ENCODE results near the gene GPR78.

The GPR78 gene

DNA sequence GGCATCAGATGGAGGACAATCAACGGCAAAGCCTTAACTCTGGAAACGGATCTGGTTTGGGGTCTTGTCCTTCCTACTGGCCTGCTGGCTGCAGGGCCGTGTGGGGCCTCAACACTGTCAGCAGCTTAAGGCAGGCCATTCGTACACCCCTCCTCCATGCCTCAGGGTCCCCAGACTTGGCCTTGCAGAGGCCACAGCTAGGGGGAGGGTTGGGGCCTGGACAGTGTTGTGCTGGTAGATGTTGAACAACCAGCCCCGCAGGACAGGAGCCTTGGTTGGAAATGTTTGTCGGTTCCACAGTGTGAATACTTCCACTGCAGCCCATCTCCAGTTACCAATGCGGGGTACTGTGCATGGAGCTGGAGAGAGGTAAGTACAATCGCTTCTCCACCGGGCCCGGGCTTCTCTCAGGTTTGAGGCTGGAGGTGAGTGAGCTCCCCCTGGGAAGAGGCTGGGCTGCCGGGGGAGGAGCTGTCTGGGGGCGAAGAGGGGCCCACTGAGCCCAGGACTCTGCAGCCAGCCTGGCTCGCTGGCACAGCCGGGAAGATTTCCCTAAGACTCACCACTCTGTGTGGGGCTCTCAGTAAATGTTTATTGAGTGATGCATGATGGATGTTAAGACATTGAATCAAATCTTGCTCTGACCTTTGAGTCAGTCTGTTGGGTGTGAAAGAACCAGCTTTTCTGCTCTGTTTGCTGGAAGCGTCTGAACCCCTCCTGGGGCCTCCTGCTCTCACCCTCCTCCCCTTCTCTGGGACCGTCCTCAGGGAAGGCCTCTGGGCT is 19.7 kb upstream of the GPR78 start:
- H4K91ac ChIP-seq (ENCODE audit: low read depth, low read length): peak overlapping the region; percentile 83
- H3K4ac ChIP-seq (ENCODE audit: low read depth, low read length): peak overlapping the region; percentile 32
- H3K4me1 ChIP-seq (ENCODE audit: control insufficient read depth in 1 of 2, insufficient read depth in 2 of 2, low read length in 2 of 2): peaks cover 44 to 46% of the 10 kb centered on the region in 2 experiments
- peak overlapping the region; percentile 86 for H2BK5ac ChIP-seq (ENCODE audit: low read depth, low read length, poor library complexity)
- H3K4me3 ChIP-seq (ENCODE audit: low read depth, low read length): no peak overlapping the region
- peak; percentile 85 to 89 for DNase-seq
- H4K12ac ChIP-seq (ENCODE audit: low read depth, low read length): no peak overlapping the region
- H3K9me3 ChIP-seq (ENCODE audit: insufficient read depth, low read depth, low read length): no peaks in the 10 kb centered on the region
- no CpG with 5 or more reads among the region's 16 CpGs for WGBS (ENCODE audit: extremely low coverage, insufficient coverage, insufficient read length)
- H3K79me1 ChIP-seq (ENCODE audit: low read length): peaks cover 50% of the 10 kb centered on the region
- peaks cover 5% of the 10 kb centered on the region for H3K79me2 ChIP-seq (ENCODE audit: control insufficient read depth, insufficient read depth, low read length, poor library complexity)
- peak overlapping the region; percentile 69 for H4K8ac ChIP-seq (ENCODE audit: low read depth, low read length)
- H3K23ac ChIP-seq (ENCODE audit: low read length): no peak overlapping the region
- H2BK12ac ChIP-seq (ENCODE audit: low read length): peak overlapping the region; percentile 85
- peak overlapping the region; percentile 85 for H2BK120ac ChIP-seq (ENCODE audit: insufficient read depth, low read length, poor library complexity)
- H3K27ac ChIP-seq (ENCODE audit: low read depth, low read length): peak overlapping the region; percentile 83
- peak overlapping the region; percentile 58 for H3K14ac ChIP-seq (ENCODE audit: low read length)
- H3K36me3 ChIP-seq (ENCODE audit: control insufficient read depth in 1 of 2, insufficient read depth in 2 of 2, low read length in 2 of 2): no peaks in the 10 kb centered on the region
- H3K27me3 ChIP-seq (ENCODE audit: insufficient read depth, low read length): no peaks in the 10 kb centered on the region
- H3K9ac ChIP-seq (ENCODE audit: low read length): no peak overlapping the region
- H3K4me2 ChIP-seq (ENCODE audit: low read length): peak overlapping the region; percentile 9
- peak overlapping the region; percentile 82 for H2AK5ac ChIP-seq (ENCODE audit: low read length)
- H2AFZ ChIP-seq (ENCODE audit: insufficient read depth, low read length, poor library complexity): no peak overlapping the region
- H3K18ac ChIP-seq (ENCODE audit: low read length): peak overlapping the region; percentile 43

DNA sequence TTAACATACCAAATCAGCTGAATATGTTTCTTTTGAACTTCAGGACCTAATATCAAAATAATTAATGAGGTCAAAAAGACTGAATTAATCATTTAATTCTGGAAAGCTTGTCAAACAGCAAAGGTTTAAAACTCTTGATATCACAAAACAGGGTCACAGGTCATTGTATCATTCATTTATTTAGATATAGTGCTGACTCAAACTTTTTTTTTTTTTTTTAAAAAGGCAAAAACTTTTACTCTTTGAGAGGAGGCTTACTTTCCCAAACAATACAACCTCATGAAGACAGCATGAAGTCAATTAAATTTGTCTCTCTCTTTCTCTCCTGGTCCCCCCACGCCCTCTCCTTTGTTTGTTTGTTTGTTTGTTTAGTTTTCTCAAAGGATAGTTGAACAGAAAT is 15.6 kb upstream of the GPR78 start:
- Histone ChIP-seq H2BK5ac (ENCODE audit: low read depth, low read length, poor library complexity) (no peak overlapping the region), H3K79me2 (ENCODE audit: control insufficient read depth, insufficient read depth, low read length, poor library complexity) (peaks cover 3% of the 10 kb centered on the region), H2AK5ac (ENCODE audit: low read length) (no peak overlapping the region), H3K9me3 (ENCODE audit: insufficient read depth, low read depth, low read length) (no peaks in the 10 kb centered on the region), H4K8ac (ENCODE audit: low read depth, low read length) (no peak overlapping the region), H3K9ac (ENCODE audit: low read length) (no peak overlapping the region), H2AFZ (ENCODE audit: insufficient read depth, low read length, poor library complexity) (no peak overlapping the region), H3K36me3 (ENCODE audit: control insufficient read depth in 1 of 2, insufficient read depth in 2 of 2, low read length in 2 of 2) (no peaks in the 10 kb centered on the region), H3K4me2 (ENCODE audit: low read length) (no peak overlapping the region), H3K27me3 (ENCODE audit: insufficient read depth, low read length) (no peaks in the 10 kb centered on the region), H2BK120ac (ENCODE audit: insufficient read depth, low read length, poor library complexity) (no peak overlapping the region), H3K14ac (ENCODE audit: low read length) (no peak overlapping the region), H3K4me3 (ENCODE audit: low read depth, low read length) (no peak overlapping the region), H4K91ac (ENCODE audit: low read depth, low read length) (no peak overlapping the region), H3K79me1 (ENCODE audit: low read length) (peaks cover 41% of the 10 kb centered on the region), H3K4me1 (ENCODE audit: control insufficient read depth in 1 of 2, insufficient read depth in 2 of 2, low read length in 2 of 2) (peaks cover 27 to 36% of the 10 kb centered on the region in 2 experiments), H3K4ac (ENCODE audit: low read depth, low read length) (no peak overlapping the region), H3K18ac (ENCODE audit: low read length) (no peak overlapping the region), H3K23ac (ENCODE audit: low read length) (no peak overlapping the region), H4K12ac (ENCODE audit: low read depth, low read length) (no peak overlapping the region), H3K27ac (ENCODE audit: low read depth, low read length) (no peak overlapping the region), H2BK12ac (ENCODE audit: low read length) (no peak overlapping the region)
- no peak for DNase-seq
- no CpG with 5 or more reads among the region's 1 CpG for WGBS (ENCODE audit: extremely low coverage, insufficient coverage, insufficient read length)

GRCh38 chr4:8568068-8568668 is 12.0 kb upstream of the GPR78 start:
- peaks cover 27 to 37% of the 10 kb centered on the region in 2 experiments for H3K4me1 ChIP-seq (ENCODE audit: control insufficient read depth in 1 of 2, insufficient read depth in 2 of 2, low read length in 2 of 2)
- H3K18ac ChIP-seq (ENCODE audit: low read length): peak overlapping the region; percentile 55
- peak overlapping the region; percentile 10 for H2AFZ ChIP-seq (ENCODE audit: insufficient read depth, low read length, poor library complexity)
- no peak overlapping the region for H2AK5ac ChIP-seq (ENCODE audit: low read length)
- peaks cover 40% of the 10 kb centered on the region for H3K79me1 ChIP-seq (ENCODE audit: low read length)
- H3K9me3 ChIP-seq (ENCODE audit: insufficient read depth, low read depth, low read length): no peaks in the 10 kb centered on the region
- peaks cover 3% of the 10 kb centered on the region for H3K79me2 ChIP-seq (ENCODE audit: control insufficient read depth, insufficient read depth, low read length, poor library complexity)
- peak overlapping the region; percentile 36 for H3K4me2 ChIP-seq (ENCODE audit: low read length)
- H4K91ac ChIP-seq (ENCODE audit: low read depth, low read length): peak overlapping the region; percentile 99
- H3K27ac ChIP-seq (ENCODE audit: low read depth, low read length): peak overlapping the region; percentile 99
- peak overlapping the region; percentile 38 for H3K4ac ChIP-seq (ENCODE audit: low read depth, low read length)
- no peaks in the 10 kb centered on the region for H3K27me3 ChIP-seq (ENCODE audit: insufficient read depth, low read length)
- H2BK120ac ChIP-seq (ENCODE audit: insufficient read depth, low read length, poor library complexity): peak overlapping the region; percentile 90
- DNase-seq: peak; percentile 72 to 87
- peak overlapping the region; percentile 95 for H2BK5ac ChIP-seq (ENCODE audit: low read depth, low read length, poor library complexity)
- H3K23ac ChIP-seq (ENCODE audit: low read length): no peak overlapping the region
- H2BK12ac ChIP-seq (ENCODE audit: low read length): no peak overlapping the region
- H4K12ac ChIP-seq (ENCODE audit: low read depth, low read length): no peak overlapping the region
- no CpG with 5 or more reads among the region's 5 CpGs for WGBS (ENCODE audit: extremely low coverage, insufficient coverage, insufficient read length)
- H3K14ac ChIP-seq (ENCODE audit: low read length): peak overlapping the region; percentile 75
- H3K4me3 ChIP-seq (ENCODE audit: low read depth, low read length): no peak overlapping the region
- H3K36me3 ChIP-seq (ENCODE audit: control insufficient read depth in 1 of 2, insufficient read depth in 2 of 2, low read length in 2 of 2): no peaks in the 10 kb centered on the region
- H4K8ac ChIP-seq (ENCODE audit: low read depth, low read length): peak overlapping the region; percentile 55
- no peak overlapping the region for H3K9ac ChIP-seq (ENCODE audit: low read length)

DNA sequence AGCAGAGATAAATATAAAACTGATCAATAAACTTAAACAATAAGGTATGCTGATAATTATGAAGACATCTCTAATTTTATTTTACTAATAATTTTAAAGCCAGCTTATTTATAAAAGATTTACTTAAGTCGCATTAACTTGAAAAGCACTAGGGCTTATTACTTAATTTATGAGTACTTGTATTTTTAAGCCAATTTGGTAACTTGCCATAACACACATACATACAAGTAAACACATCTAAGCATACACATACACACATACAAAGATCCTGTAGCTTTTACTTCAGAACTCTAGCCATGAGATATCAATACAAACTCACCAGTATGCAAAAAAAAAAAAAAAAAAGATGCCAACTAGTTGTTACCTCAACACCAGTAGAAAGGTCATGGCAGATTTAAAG is 10.0 kb upstream of the GPR78 start:
- H2BK120ac ChIP-seq (ENCODE audit: insufficient read depth, low read length, poor library complexity): no peak overlapping the region
- no peak overlapping the region for H3K4me2 ChIP-seq (ENCODE audit: low read length)
- H3K79me2 ChIP-seq (ENCODE audit: control insufficient read depth, insufficient read depth, low read length, poor library complexity): peaks cover 4% of the 10 kb centered on the region
- peaks cover 51% of the 10 kb centered on the region for H3K79me1 ChIP-seq (ENCODE audit: low read length)
- H2AFZ ChIP-seq (ENCODE audit: insufficient read depth, low read length, poor library complexity): no peak overlapping the region
- H3K23ac ChIP-seq (ENCODE audit: low read length): no peak overlapping the region
- no peak overlapping the region for H3K4ac ChIP-seq (ENCODE audit: low read depth, low read length)
- H3K27ac ChIP-seq (ENCODE audit: low read depth, low read length): no peak overlapping the region
- H3K14ac ChIP-seq (ENCODE audit: low read length): no peak overlapping the region
- no peak for DNase-seq
- no peaks in the 10 kb centered on the region for H3K27me3 ChIP-seq (ENCODE audit: insufficient read depth, low read length)
- H2AK5ac ChIP-seq (ENCODE audit: low read length): no peak overlapping the region
- no peak overlapping the region for H3K9ac ChIP-seq (ENCODE audit: low read length)
- no peaks in the 10 kb centered on the region for H3K9me3 ChIP-seq (ENCODE audit: insufficient read depth, low read depth, low read length)
- peaks cover 0 to 3% of the 10 kb centered on the region in 2 experiments for H3K36me3 ChIP-seq (ENCODE audit: control insufficient read depth in 1 of 2, insufficient read depth in 2 of 2, low read length in 2 of 2)
- H4K8ac ChIP-seq (ENCODE audit: low read depth, low read length): no peak overlapping the region
- no peak overlapping the region for H3K4me3 ChIP-seq (ENCODE audit: low read depth, low read length)
- no peak overlapping the region for H2BK12ac ChIP-seq (ENCODE audit: low read length)
- WGBS (ENCODE audit: extremely low coverage, insufficient coverage, insufficient read length): no CpG with 5 or more reads among the region's 1 CpG
- H3K4me1 ChIP-seq (ENCODE audit: control insufficient read depth in 1 of 2, insufficient read depth in 2 of 2, low read length in 2 of 2): peaks cover 29 to 46% of the 10 kb centered on the region in 2 experiments
- H4K91ac ChIP-seq (ENCODE audit: low read depth, low read length): no peak overlapping the region
- no peak overlapping the region for H4K12ac ChIP-seq (ENCODE audit: low read depth, low read length)
- H3K18ac ChIP-seq (ENCODE audit: low read length): no peak overlapping the region
- no peak overlapping the region for H2BK5ac ChIP-seq (ENCODE audit: low read depth, low read length, poor library complexity)
